ENCODE results near the gene SPEN.
A peak's percentile ranks its signal among the peaks of the same experiment; 100 is the strongest.
"Not testable (repeated sequence)": the region's sequence is repeated elsewhere in the genome, so short reads cannot be mapped to it uniquely, and the experiment has no call there.

SPEN gene

GRCh38 chr1:15847100-15847892, at the start of gene SPEN:
TSS of gene SPEN (plus strand) at chr1:15847707. CDS start at chr1:15848068, 361 bp downstream.
- no peaks in the 10 kb centered on the region for H3K27me3 Mint-ChIP-seq
- peak within 1 kb of the TSS; percentile 98 for H3K27ac Mint-ChIP-seq
- H3K36me3 Mint-ChIP-seq (ENCODE audit: low read depth) = peaks cover 25% of the 10 kb centered on the region
- H3K4me1 Mint-ChIP-seq (ENCODE audit: low read depth) = peaks cover 50% of the 10 kb centered on the region
- peak within 1 kb of the TSS; percentile 97 for H3K4me3 Mint-ChIP-seq
- DNase-seq = peak; percentile 97
- H3K9me3 Mint-ChIP-seq = no peaks in the 10 kb centered on the region

GRCh38 chr1:15799004-15799867, 48.3 kb upstream of the SPEN start:
- Mint-ChIP-seq H3K27me3 (peaks cover 7% of the 10 kb centered on the region), H3K4me1 (ENCODE audit: low read depth) (peaks cover 8% of the 10 kb centered on the region), H3K4me3 (no peak overlapping the region), H3K36me3 (ENCODE audit: low read depth) (no peaks in the 10 kb centered on the region), H3K27ac (no peak overlapping the region), H3K9me3 (no peaks in the 10 kb centered on the region)
- DNase-seq = no peak

- Mint-ChIP-seq H3K4me1 (ENCODE audit: low read depth) (peaks cover 5% of the 10 kb centered on the region), H3K36me3 (ENCODE audit: low read depth) (no peaks in the 10 kb centered on the region), H3K4me3 (no peak overlapping the region), H3K27me3 (peaks cover 7% of the 10 kb centered on the region), H3K27ac (no peak overlapping the region), H3K9me3 (no peaks in the 10 kb centered on the region)
- no peak for DNase-seq
These were observed 47.3 kb upstream of the SPEN start for GRCh38 chr1:15799928-15800835.

GRCh38 chr1:15802234-15802965, 45.1 kb upstream of the SPEN start:
- Mint-ChIP-seq H3K27ac (no peak overlapping the region), H3K27me3 (peaks cover 7% of the 10 kb centered on the region), H3K4me3 (no peak overlapping the region), H3K4me1 (ENCODE audit: low read depth) (no peaks in the 10 kb centered on the region), H3K9me3 (no peaks in the 10 kb centered on the region), H3K36me3 (ENCODE audit: low read depth) (no peaks in the 10 kb centered on the region)
- no peak for DNase-seq

GRCh38 chr1:15803380-15803779, 44.1 kb upstream of the SPEN start:
- peaks cover 7% of the 10 kb centered on the region for H3K27me3 Mint-ChIP-seq
- no peaks in the 10 kb centered on the region for H3K36me3 Mint-ChIP-seq (ENCODE audit: low read depth)
- H3K4me3 Mint-ChIP-seq = no peak overlapping the region
- DNase-seq = peak; percentile 37
- no peak overlapping the region for H3K27ac Mint-ChIP-seq
- no peaks in the 10 kb centered on the region for H3K9me3 Mint-ChIP-seq
- no peaks in the 10 kb centered on the region for H3K4me1 Mint-ChIP-seq (ENCODE audit: low read depth)

- H3K4me1 Mint-ChIP-seq (ENCODE audit: low read depth) = no peaks in the 10 kb centered on the region
- H3K36me3 Mint-ChIP-seq (ENCODE audit: low read depth) = no peaks in the 10 kb centered on the region
- H3K4me3 Mint-ChIP-seq = no peak overlapping the region
- peaks cover 7% of the 10 kb centered on the region for H3K27me3 Mint-ChIP-seq
- no peaks in the 10 kb centered on the region for H3K9me3 Mint-ChIP-seq
- no peak overlapping the region for H3K27ac Mint-ChIP-seq
- no peak for DNase-seq
These were observed 43.4 kb upstream of the SPEN start for GRCh38 chr1:15804060-15804459.

- DNase-seq = no peak
- no peaks in the 10 kb centered on the region for H3K36me3 Mint-ChIP-seq (ENCODE audit: low read depth)
- no peaks in the 10 kb centered on the region for H3K27me3 Mint-ChIP-seq
- H3K4me3 Mint-ChIP-seq = no peak overlapping the region
- no peaks in the 10 kb centered on the region for H3K4me1 Mint-ChIP-seq (ENCODE audit: low read depth)
- no peak overlapping the region for H3K27ac Mint-ChIP-seq
- no peaks in the 10 kb centered on the region for H3K9me3 Mint-ChIP-seq
These were observed 40.4 kb upstream of the SPEN start for GRCh38 chr1:15807121-15807520.

GRCh38 chr1:15807549-15807948, 40.0 kb upstream of the SPEN start, which contains the start of gene UQCRHL:
TSS of gene UQCRHL (minus strand) at chr1:15807649. CDS start at chr1:15807649, 0 bp downstream.
- H3K36me3 Mint-ChIP-seq (ENCODE audit: low read depth); H3K9me3 Mint-ChIP-seq; H3K27me3 Mint-ChIP-seq; H3K27ac Mint-ChIP-seq; H3K4me3 Mint-ChIP-seq; H3K4me1 Mint-ChIP-seq (ENCODE audit: low read depth); DNase-seq: not testable (repeated sequence)

GRCh38 chr1:15808955-15809354, 38.6 kb upstream of the SPEN start:
- H3K4me1 Mint-ChIP-seq (ENCODE audit: low read depth) = no peaks in the 10 kb centered on the region
- H3K9me3 Mint-ChIP-seq = no peaks in the 10 kb centered on the region
- H3K27ac Mint-ChIP-seq = no peak overlapping the region
- no peak for DNase-seq
- no peaks in the 10 kb centered on the region for H3K36me3 Mint-ChIP-seq (ENCODE audit: low read depth)
- H3K27me3 Mint-ChIP-seq = no peaks in the 10 kb centered on the region
- H3K4me3 Mint-ChIP-seq = no peak overlapping the region

- no peaks in the 10 kb centered on the region for H3K9me3 Mint-ChIP-seq
- H3K27me3 Mint-ChIP-seq = no peaks in the 10 kb centered on the region
- H3K36me3 Mint-ChIP-seq (ENCODE audit: low read depth) = no peaks in the 10 kb centered on the region
- H3K4me1 Mint-ChIP-seq (ENCODE audit: low read depth) = no peaks in the 10 kb centered on the region
- no peak for DNase-seq
- no peak overlapping the region for H3K4me3 Mint-ChIP-seq
- H3K27ac Mint-ChIP-seq = no peak overlapping the region
These were observed 37.4 kb upstream of the SPEN start for GRCh38 chr1:15810073-15810472.

GRCh38 chr1:15816674-15817073, 30.8 kb upstream of the SPEN start:
- Mint-ChIP-seq H3K27ac (no peak overlapping the region), H3K36me3 (ENCODE audit: low read depth) (no peaks in the 10 kb centered on the region), H3K4me3 (no peak overlapping the region), H3K9me3 (no peaks in the 10 kb centered on the region), H3K27me3 (no peaks in the 10 kb centered on the region), H3K4me1 (ENCODE audit: low read depth) (peaks cover 5% of the 10 kb centered on the region)
- DNase-seq = no peak

- no peaks in the 10 kb centered on the region for H3K9me3 Mint-ChIP-seq
- DNase-seq = no peak
These were observed 27.0 kb upstream of the SPEN start for GRCh38 chr1:15820478-15820877.

GRCh38 chr1:15825800-15826199, 21.7 kb upstream of the SPEN start:
- no peaks in the 10 kb centered on the region for H3K9me3 Mint-ChIP-seq
- no peak overlapping the region for H3K4me3 Mint-ChIP-seq
- DNase-seq = no peak
- H3K27ac Mint-ChIP-seq = no peak overlapping the region
- H3K4me1 Mint-ChIP-seq (ENCODE audit: low read depth) = peaks cover 5% of the 10 kb centered on the region
- H3K27me3 Mint-ChIP-seq = no peaks in the 10 kb centered on the region
- no peaks in the 10 kb centered on the region for H3K36me3 Mint-ChIP-seq (ENCODE audit: low read depth)

More at GRCh38 chr1:15820478-15820877, 27.0 kb upstream of the SPEN start:
- no peaks in the 10 kb centered on the region for H3K36me3 Mint-ChIP-seq (ENCODE audit: low read depth)
- H3K27ac Mint-ChIP-seq = no peak overlapping the region
- no peak overlapping the region for H3K4me3 Mint-ChIP-seq
- no peaks in the 10 kb centered on the region for H3K27me3 Mint-ChIP-seq
- peaks cover 5% of the 10 kb centered on the region for H3K4me1 Mint-ChIP-seq (ENCODE audit: low read depth)
